D341Med (cell line): ENCODE results near the gene SYK.
"Not testable (repeated sequence)": the region's sequence is repeated elsewhere in the genome, so short reads cannot be mapped to it uniquely, and the experiment has no call there.

Experiments
- DNase-seq: peaks from one replicate; pipeline ENCODE4 v3.0.0; 2012; ENCODE audit warnings: low spot score

SYK gene

DNA sequence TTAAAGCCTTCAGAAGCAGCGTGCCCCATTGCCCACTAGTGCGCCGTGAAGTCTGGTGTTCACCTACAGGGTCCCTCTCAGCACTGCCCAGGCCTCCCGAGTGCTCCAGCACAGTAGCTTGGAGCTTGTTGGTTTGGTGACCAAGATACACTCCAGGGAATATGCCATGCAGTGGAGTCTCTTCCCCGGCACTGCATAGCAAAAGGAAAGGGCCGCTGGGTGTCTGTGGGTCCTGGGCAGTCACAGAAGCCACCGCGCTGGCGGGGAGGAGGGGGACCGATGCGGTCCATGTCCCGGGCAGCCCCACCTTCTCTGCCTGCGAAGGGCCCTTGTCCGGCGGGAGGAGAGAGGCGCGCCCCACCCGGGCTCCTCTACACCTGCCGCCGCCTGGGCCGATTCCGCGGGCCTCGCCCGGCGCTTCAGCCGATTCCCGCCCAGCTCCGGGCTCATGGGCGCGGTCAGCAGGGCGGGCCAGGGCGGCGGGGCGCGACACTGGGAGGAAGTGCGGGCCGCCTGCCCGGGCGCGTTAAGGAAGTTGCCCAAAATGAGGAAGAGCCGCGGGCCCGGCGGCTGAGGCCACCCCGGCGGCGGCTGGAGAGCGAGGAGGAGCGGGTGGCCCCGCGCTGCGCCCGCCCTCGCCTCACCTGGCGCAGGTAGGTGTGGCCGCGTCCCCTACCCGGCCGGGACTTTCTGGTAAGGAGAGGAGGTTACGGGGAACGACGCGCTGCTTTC, at the start of gene SYK:
TSS of gene SYK (plus strand) at position 579 of the 732 bp plus-strand sequence. CDS start 42,080 bp downstream, outside the sequence.
- DNase-seq: no peak

DNA sequence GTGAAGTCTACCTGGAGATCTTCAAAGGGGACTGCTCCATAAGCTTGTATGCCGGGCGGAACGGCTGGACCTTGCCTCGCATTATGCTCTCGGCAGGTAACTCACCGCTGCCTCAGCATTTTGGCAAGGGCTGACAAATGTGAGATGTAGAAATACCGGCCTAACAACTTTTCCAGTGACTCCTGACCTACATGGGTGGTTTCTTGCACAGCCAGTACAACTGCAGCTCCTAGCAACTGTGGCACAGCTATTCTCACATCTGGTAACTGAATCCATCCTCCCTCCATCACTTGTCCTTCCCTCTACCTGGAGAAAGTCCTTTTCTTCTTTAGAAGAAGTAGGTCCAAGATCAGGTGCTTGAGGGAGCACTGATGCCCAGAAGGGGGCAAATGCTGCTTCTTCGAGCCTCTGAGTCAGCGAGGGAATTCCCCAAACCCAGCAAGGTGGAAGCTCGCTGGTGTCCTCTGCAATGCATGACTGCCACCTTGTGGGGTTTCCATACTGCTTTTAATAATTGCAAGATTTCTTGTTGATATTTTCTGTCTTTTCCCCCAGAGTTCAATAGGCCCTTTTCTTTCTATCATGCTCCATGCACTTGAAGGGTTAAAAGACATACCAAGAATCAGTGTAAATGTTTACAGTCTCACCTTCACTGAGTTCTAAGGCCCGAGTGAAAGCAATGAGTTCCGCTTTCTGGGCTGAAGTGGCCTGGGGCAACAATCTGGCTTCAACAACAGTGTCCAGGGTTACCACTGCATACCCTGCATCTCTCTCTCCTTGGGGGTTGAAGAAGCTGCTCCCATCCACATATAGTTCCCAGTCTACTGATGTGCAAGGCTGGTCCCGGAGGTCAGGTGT, 45.9 kb upstream of the SYK start:
- DNase-seq: not testable (repeated sequence)

DNA sequence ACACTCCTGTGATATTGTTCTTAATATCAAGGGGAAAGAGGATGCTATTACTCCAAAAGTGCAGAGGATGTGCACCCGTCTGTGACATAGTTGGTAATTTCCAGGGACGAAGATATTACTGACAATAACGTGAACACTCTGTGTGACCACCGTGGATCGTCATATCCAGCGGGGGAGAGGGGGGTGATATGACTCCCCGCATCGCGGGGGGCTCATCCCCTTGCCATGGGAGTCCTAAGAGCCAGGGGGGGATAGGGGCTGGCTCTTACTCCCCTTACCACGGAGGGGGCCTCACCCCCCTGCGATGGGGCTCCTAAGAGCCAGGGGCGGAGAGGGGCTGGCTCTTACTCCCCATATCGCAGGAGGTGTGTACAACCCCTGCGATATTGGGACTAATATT, 41.0 kb upstream of the SYK start:
- DNase-seq: not testable (repeated sequence)

DNA sequence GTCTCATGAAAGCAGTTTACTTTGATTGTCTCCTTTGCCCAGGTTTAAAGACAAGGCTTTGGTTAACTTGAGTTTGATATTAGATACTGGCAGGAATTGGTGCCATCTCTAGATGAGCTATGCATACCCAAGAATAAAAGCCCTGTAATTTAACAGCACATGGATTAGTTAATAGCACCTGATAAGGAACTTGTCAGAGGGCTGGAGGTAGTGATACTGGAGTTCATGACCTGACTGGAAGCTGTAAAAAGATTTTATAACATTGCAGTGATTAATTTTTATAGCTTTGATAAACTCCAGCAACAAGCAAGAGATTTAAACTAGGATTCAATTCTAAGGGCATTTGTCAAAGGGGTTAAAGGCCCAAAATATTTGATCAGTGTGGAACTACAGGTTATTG, 34.9 kb upstream of the SYK start:
- DNase-seq: no peak

DNA sequence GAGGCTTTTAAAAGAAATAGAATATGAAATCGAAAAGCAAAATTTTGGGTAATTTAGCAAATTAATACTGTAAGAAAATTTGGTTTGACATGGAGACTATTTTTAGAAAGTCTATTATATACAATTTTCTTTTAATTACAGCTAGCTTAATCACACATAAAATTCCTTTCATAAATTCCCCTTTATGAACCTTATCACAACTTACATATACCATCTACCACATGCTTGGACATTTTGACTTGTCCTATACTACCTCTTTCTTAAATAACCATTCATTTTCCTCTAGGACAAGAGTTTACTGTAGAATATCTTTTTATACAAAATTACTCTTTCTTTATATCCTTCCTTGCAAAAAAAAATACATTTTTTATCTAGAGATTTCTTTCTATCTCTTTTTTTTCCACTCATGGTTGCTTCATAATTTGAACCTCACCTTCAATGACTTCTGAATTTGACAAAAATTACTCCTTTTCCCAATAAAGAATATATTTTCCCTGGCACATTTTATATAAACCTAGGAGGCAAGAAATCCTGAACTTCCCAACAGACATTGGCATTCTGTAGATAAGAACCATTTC, 34.0 kb upstream of the SYK start:
- DNase-seq: no peak

DNA sequence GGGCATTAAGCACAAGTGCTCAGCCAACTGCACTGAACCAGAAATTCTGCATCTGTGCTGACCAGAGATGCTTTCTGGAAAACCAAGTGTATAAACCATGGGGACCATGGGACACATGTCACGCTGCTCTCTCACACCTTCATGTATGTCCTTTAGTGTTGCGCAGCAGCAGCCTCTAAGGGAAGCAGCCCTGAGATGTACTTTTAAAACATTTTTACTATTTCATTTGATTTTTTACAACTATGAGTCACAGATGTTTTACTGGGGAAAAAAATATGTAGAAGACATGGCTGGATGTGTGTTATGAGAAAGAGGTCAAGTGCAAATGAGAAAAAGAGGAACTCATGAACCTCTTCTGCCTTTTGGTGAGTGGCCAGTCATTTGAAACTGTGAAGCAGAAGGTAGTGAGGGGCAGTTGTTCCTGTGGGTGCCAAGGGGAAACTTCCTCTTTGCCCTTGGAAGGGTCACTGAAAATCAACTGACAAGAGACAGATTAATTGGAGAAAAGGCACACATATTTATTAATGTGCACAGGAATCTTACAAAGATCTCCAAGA, 31.4 kb upstream of the SYK start:
- no peak for DNase-seq

DNA sequence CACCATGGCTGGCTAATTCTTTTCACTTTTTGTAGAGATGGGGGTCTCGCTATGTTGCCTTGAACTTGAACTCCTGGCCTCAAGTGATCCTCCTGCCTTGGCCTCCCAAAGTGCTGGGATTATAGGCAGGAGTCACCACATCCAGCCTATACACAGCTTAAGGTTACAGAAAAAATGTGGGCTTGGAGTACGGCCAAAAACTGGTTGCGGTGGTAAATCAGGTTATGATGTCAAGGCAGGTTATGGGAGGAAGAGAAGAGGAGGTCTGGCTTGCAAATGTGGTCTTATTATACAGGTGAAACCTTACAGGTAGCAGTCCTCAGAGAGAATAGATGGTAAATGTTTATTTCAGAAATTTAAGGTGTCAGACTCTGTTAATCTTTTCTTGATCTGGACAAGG, 30.7 kb upstream of the SYK start:
- DNase-seq: no peak

DNA sequence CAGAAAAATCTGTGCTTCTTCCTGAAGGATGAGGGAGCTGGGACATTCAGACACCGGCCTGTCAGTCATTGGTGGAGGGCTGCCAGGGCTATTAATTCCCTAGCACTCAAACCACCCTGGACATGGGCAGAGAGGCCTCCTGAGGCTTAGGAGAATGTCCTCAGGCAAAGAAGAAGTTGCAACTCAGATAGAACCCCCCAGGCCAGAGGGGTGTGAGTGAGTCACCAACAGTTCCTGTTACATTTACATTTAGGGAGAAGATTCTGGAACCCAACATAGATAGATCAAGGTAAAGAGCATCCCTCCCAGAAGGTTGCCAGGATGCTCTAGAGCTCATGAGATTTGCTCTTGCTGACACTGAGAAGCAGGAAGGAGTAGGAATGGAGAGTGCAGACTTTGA, 29.2 kb upstream of the SYK start:
- no peak for DNase-seq

DNA sequence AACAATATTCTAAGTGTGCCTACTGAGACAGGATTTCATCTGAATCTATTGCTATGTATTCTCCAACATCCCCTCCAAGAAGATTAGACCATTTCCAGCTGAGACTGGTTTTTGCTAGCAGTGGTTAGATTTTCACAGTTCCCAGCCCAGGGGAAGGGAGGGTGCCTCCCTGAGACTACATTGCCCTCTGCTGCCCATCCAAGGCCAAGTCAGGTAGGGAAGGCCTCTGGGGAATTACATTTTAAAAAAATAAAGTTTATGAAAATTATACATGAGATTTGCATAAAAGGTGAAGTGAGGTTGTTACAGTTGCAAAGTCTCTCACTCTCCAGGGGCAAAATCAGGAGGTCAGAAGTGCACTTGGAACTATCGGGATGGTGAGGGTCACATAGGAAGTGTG, 28.0 kb upstream of the SYK start:
- DNase-seq: no peak

DNA sequence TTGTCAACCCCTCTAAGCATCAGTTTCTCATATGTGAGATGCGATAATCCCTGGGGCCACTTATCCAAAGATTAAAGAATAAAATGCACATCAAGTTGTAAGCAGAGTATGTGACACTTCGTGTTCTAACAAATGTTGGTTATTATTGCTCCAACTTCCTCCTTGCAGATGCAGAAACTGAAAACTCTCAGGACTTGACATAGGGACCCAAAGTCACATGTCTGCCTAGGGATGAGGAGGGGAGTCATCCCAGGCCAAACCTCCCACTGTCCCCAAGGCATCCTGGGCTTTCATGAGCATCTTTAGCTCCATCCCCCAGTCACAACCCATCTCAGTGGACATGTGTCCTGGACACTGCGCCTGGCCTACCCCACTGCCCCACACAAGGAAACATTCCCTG, 27.5 kb upstream of the SYK start:
- no peak for DNase-seq

DNA sequence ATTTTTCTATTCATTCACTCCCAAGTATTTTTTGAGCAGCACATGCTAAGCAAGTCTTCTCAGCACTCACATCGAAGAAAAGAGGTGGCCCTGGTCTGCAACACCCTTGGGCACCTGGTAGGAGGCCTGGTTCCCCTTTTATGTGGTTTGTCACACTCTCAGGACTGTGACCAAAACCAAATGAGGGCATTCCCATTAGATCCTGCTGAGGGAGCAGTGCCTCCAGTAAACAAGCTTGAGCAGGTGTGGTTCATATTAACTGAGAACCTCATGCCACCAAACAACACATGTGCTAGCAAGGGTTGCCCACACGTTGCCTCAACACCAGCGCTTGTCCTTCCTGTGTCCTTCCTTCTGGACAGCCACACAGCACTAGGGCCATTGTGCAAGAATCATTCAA, 26.9 kb upstream of the SYK start:
- no peak for DNase-seq

DNA sequence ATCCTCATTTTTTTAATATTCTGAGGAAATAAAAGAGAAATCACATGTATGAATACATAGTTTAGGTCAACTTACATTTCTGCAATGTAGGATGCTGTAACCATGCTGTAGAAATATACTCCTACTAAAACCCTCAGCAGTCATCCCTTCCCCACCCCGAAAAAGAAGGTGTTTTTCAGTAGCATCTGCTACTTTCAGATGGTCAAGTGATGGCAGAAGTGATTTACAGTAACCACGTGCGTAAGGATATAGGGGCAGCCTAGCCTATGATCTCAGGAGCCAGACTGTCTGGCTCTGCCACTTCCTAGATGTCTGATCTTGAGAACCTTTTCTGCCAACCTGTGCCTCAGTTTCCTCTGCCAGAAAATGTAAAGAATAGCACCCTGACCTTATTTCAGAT, 26.0 kb upstream of the SYK start:
- no peak for DNase-seq

DNA sequence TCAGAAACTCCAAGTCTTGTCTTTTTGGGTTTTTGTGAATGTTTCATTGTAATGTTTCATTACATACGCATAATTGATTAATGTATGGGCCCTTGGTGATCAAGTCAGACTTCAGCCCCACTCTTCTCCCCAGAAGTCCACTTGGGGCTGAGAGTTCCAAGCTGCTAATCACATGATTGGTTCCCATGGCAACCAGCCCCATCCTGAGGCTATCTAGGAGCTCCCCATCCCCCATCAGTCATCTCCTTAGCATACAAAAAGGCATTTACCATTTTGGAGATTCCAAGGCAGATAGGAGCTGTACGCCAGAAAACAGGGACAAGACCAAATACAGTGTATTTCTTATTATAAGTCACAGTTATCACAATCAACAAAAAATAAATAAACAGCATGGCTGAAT, 22.9 kb upstream of the SYK start:
- DNase-seq: no peak

DNA sequence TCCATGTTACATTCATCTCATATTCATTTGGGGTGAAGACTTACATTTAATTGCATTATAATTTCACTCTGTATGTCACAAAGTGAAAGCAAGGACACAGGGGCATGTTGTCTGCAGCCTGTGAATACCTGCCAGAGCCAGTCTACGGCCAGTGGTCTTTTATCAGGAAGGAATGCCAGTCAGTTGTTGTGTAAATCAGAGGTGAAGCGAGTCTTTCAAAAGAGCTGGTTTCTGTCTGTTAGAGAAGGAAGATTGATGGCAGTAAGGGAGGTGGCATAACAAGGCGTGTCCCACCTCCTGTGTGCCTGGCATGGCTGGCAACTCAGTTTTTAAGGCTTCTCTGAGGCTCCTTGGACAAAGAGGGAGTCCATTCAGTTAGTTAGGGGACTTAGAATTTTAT, 18.1 kb upstream of the SYK start:
- DNase-seq: no peak

DNA sequence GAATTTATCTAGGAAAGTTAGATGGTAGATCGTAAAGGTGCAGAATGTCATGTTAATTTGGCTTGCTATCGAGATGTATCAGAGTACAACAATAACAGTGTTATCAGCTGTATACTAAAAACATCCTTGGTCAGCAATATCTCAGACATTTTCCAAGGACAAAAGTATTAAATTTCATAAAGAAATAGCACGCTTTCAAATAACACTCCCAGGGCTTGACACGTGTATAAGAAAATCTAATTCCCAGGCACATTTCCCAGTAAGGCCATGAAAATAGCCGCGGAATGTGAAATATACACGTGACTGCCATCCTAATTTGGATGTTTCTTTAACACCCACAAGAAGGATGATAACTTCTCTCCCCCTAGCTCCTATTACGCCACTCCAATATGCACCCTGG, 17.7 kb upstream of the SYK start:
- no peak for DNase-seq

DNA sequence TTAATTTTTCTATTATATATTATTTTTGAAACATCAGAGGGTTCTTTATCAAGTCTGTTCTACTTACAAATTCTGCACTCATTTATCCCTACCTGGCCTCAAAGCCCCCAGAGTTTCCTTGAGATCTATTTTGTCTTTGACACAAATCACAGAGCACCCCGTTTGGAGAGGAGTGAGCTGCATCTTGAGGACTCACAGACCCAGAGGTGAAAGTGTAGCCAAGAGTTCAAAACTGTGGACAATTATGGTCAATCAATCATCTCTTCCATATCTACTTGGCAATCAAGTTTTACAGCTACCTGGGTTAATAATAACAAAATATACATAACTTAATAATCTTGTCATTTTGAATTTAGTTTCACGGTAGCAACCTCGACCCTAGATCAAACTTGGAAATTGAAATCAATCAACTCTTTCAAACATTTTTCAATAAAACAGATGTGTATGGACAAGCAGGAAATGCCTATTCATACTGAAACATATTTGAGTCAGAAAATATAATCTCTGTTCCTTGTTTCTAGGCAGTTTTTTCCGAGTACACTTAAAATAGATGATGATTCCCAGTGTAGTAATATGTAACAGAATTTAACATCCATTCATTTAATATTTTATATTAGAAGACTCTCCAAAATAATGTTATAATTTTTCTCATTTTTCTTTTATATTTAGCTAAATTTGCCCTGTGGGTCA, 13.7 kb upstream of the SYK start:
- no peak for DNase-seq

DNA sequence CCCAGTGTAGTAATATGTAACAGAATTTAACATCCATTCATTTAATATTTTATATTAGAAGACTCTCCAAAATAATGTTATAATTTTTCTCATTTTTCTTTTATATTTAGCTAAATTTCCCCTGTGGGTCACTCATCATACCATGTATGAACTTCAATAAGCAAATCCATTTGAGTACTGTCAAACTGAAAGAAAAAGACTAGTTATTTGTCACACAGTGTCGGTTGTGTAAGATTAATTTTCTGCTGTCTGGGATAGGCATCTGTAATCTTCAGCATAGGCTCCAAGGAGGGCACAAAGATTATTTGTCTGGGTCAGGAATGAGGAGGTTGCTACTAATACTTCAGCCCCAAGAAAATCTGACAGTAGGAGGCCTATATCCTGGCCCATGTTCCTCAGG, 13.1 kb upstream of the SYK start:
- not testable (repeated sequence) for DNase-seq

DNA sequence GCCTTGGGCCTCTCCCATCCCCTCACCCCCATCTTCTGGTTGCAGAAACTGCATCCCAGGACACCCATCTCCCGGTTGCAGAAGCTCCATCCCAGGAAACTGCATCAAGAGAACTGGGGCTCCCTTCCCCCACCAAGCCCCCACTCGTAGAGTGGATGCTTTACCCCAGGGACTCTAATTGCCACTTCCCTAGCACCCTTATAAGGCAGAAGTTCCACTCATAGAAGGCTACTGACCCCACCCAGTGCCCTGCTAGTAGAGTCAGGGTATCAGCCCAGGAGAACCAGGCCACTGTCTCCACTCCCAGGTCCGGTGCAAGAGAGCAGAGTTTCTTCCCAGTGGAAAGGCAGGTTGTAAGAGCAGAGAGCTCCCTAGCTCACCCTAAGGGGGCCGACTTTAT, 12.2 kb upstream of the SYK start:
- no peak for DNase-seq

DNA sequence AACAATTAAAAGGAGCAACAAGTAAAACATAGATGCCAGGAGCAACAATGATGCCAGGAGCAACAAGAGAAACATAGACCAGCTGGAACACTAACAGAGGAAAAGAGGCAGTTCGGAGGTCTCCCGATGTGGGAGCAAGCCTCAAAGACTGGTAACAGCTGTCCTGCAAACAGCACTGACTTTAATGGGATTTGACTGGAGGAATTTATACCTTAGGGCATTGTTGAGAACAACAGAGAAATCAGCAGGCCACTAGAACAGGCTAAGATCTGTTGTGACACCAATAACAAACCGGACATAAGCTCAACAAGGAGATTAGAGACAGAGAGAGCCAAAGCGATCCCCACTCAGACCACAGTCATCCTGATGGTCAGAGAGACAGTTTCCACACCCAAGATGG, 11.8 kb upstream of the SYK start:
- no peak for DNase-seq

DNA sequence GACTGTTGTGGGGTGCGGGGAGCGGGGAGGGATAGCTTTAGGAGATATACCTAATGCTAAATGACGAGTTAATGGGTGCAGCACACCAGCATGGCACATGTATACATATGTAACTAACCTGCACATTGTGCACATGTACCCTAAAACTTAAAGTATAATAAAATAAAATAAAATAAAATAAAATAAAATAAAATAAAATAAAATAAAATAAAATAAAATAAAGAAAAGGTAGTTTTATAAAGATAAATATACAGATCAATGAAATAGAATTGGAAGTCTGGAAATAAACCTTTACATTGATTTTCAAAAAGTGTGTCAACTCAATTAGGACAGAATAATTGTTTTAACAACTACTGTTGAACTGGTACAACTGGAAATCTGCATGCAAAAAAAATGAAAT, 8.6 kb upstream of the SYK start:
- not testable (repeated sequence) for DNase-seq

DNA sequence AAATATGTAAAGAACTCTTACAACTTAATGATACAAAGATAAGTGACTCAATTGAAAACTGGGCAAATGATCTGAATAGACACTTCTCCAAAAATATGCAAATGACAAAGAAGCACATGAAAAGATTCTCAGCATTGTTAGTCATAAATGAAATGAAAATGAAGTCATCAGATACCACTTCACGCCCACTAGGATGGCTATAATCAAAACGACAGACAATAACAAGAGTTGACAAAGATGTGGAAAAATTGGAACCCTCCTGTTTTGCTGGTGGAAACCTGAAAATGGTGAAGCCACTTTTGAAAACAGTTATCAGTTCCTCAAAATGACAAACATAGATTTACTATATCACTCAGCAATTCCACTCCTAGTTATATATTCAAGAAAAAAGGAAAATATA, 7.9 kb upstream of the SYK start:
- DNase-seq: no peak

DNA sequence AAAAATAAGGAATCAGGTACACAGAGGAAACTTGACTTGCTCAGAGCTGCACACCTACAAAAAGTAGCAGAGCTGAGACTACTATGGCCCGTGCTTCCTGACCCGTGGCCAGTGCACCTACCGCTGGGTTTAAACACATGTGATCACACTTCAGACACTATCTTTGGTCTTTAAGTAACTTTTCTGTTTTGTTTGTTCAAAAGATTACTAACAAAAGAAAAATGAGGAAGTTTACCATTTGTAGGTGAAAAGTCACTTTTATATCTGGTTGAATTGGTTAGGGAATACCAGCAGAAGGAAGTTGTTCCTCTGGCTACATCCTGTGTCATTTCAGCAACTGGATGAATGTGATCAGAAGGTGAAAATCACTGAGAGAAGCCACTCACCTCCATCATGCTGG, 6.5 kb upstream of the SYK start:
- DNase-seq: no peak
